ENCODE results near the gene GUCA1A.

Gene GUCA1A

DNA sequence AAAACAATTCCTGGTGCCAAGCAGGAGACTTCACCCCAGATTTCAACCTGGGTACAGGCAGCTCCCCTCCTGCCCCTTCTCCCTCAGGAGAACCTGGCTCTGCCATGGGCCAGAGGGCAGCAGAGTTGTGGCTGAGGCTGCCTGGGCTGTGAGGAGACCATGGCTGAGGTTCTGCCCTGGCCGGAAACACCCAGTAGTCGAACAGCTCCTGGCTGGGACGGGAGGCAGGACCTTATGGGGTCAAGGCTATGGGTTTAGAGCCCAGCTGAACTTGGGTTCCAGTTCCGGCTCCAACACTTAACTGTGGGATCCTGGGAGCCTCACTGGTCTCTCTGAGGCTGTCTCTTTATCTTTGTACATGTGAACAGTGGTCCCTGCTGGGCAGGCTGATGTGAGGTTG, 39.2 kb upstream of the GUCA1A start:
- no peaks in the 10 kb centered on the region for H3K9me3 ChIP-seq (ENCODE audit: low read depth, low read length)
- H3K9ac ChIP-seq (ENCODE audit: insufficient read length) = no peak overlapping the region
- no peak for DNase-seq (ENCODE audit: low read depth, low spot score)
- H3K36me3 ChIP-seq (ENCODE audit: insufficient read depth, low read length) = no peaks in the 10 kb centered on the region
- no peak overlapping the region for H3K4me3 ChIP-seq
- no peak for TF ChIP-seq EZH2 (IDR thresholded peaks at IDR 0.05)
- no peak for TF ChIP-seq FOXP2 (optimal IDR thresholded peaks at IDR 0.05; ENCODE audit: control extremely low read depth, extremely low read length, insufficient read depth)
- no peak for TF ChIP-seq POLR2AphosphoS5 (IDR thresholded peaks at IDR 0.05; ENCODE audit: borderline replicate concordance, low read depth, low read length)
- no peak overlapping the region for H3K27ac ChIP-seq

DNA sequence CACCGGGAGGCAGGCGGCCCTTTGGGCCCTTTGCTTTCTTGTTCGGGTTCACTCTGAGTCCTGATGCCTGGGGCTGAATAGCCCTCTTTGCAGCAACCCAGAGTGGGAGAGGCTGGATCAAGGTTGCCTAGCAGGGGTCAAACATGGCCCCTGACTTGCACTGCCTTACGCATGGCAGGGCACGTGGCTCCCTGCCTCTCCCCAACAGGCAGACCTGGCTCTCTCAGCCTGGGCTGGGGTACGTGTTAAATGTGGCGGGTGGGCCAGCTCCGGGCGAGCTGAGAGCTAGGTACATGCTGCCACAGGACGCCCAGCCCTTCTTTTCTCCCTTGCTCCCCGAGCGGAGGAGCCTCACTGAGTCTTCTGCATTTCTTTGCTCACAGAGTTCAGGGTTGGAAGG, 38.0 kb upstream of the GUCA1A start:
- no peaks in the 10 kb centered on the region for H3K36me3 ChIP-seq (ENCODE audit: insufficient read depth, low read length)
- no peak for TF ChIP-seq EZH2 (IDR thresholded peaks at IDR 0.05)
- H3K27ac ChIP-seq = no peak overlapping the region
- no peak overlapping the region for H3K9ac ChIP-seq (ENCODE audit: insufficient read length)
- no peak for DNase-seq (ENCODE audit: low read depth, low spot score)
- H3K9me3 ChIP-seq (ENCODE audit: low read depth, low read length) = no peaks in the 10 kb centered on the region
- H3K4me3 ChIP-seq = no peak overlapping the region

DNA sequence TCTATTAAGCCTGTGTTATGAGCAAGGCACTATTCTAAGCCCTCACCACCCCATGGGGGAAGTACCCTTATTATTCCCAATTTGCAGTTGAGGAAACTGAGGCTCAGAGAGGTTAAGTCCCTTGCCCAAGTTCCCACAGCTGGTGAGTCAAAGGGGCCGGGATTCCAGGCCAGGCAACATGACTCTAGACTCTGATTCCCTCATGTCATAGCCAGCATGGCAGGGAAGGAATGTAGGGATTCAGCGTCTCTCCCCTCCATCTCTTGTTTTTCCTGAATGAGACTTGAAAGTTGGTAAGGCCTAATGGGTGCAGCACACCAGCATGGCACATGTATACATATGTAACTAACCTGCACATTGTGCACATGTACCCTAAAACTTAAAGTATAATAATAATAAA, 37.4 kb upstream of the GUCA1A start:
- H3K36me3 ChIP-seq (ENCODE audit: insufficient read depth, low read length) = no peaks in the 10 kb centered on the region
- no peak overlapping the region for H3K9ac ChIP-seq (ENCODE audit: insufficient read length)
- DNase-seq (ENCODE audit: low read depth, low spot score) = no peak
- H3K4me3 ChIP-seq = no peak overlapping the region
- TF ChIP-seq POLR2AphosphoS5 (IDR thresholded peaks at IDR 0.05; ENCODE audit: borderline replicate concordance, low read depth, low read length) (no peak), EZH2 (IDR thresholded peaks at IDR 0.05) (no peak), FOXP2 (optimal IDR thresholded peaks at IDR 0.05; ENCODE audit: control extremely low read depth, extremely low read length, insufficient read depth) (no peak)
- H3K9me3 ChIP-seq (ENCODE audit: low read depth, low read length) = no peaks in the 10 kb centered on the region
- no peak overlapping the region for H3K27ac ChIP-seq

DNA sequence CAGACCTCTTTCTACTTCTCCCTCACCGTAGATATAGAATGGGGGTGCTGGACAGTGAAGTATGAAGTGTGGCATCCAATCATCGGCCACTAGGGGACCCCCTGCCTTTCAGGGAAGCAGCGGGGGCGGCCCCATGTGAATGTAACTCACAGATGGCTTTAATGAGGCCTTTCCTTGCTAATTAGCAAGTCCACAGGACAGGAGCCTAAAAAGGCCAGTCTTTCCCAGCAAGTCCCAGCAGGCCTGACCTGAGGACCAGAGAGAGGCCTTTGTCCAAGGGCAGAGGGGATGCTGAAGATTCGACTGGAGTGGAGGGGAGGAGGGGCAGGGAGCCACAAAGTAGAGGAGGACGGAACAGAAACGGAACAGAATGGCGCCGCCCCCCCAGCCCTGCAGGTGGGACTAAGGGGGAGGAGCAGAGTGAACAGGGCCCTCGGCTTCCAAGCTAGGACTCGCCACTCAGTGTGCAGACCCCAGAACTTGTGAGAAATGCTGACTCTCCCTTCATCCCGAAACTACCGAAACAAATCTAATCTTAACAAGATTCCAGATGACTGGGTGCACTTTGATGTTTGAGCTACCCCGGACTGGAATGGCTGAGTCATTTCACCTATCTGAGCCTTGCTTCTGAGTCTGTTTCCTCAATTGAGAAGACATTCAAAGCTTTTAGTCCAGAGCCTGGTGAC, 36.5 kb upstream of the GUCA1A start:
- peak overlapping the region; percentile 70 for H3K27ac ChIP-seq
- H3K9ac ChIP-seq (ENCODE audit: insufficient read length) = no peak overlapping the region
- no peaks in the 10 kb centered on the region for H3K36me3 ChIP-seq (ENCODE audit: insufficient read depth, low read length)
- no peak for TF ChIP-seq FOXP2 (optimal IDR thresholded peaks at IDR 0.05; ENCODE audit: control extremely low read depth, extremely low read length, insufficient read depth)
- DNase-seq (ENCODE audit: low read depth, low spot score) = no peak
- no peak overlapping the region for H3K4me3 ChIP-seq
- no peaks in the 10 kb centered on the region for H3K9me3 ChIP-seq (ENCODE audit: low read depth, low read length)

DNA sequence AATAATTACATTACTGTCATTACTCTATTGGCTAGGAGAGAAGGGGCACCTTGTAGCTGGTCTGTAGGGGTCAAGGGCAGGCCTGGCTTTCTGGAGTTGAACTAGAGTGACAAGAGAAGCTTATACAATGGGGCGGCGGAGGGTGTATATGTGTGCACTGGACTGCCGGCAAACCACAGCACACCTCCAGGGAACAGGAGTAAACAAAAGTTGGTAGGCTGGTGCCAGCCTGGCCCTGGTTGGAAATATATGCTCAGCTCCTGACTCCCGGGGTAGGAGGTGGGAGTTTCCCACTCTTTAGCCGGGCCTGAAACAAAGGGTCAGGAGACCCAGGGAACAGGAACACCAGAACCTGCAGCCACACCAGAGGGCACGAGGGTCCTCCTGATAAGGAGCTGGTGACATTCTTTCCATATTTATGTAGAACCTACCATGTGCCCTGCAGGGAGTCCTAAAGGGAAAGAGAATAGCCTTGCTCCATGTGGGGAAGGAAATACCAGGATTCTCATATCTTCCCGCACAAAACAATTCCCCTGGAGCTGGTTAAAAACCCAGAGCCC, 35.9 kb upstream of the GUCA1A start:
- no peak for TF ChIP-seq POLR2AphosphoS5 (IDR thresholded peaks at IDR 0.05; ENCODE audit: borderline replicate concordance, low read depth, low read length)
- no peak for TF ChIP-seq EZH2 (IDR thresholded peaks at IDR 0.05)
- TF ChIP-seq FOXP2 (optimal IDR thresholded peaks at IDR 0.05; ENCODE audit: control extremely low read depth, extremely low read length, insufficient read depth) = no peak
- Histone ChIP-seq H3K36me3 (ENCODE audit: insufficient read depth, low read length) (no peaks in the 10 kb centered on the region), H3K9me3 (ENCODE audit: low read depth, low read length) (no peaks in the 10 kb centered on the region), H3K27ac (peak overlapping the region; percentile 70), H3K4me3 (no peak overlapping the region), H3K9ac (ENCODE audit: insufficient read length) (no peak overlapping the region)
- no peak for DNase-seq (ENCODE audit: low read depth, low spot score)

DNA sequence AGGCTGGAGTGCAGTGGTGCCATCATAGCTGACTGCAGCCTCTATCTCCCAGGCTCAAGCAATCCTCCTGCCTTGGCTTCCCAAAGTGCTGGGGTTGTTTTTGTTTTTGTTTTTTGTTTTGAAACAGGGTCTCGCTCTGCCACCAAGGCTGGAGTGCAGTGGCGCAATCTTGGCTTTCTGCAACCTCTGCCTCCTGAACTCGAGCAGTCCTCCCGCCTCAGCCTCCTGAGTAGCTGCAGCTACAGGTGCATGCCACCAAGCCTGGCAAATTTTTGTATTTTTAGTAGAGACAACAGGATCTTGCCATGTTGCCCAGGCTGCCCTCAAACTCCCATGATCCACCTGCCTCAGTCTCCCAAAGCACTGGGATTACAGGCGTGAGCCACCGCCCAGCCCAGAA, 35.0 kb upstream of the GUCA1A start:
- Histone ChIP-seq H3K36me3 (ENCODE audit: insufficient read depth, low read length) (no peaks in the 10 kb centered on the region), H3K27ac (peak overlapping the region; percentile 43; the same call in 1 of the 2 replicates), H3K9ac (ENCODE audit: insufficient read length) (no peak overlapping the region), H3K9me3 (ENCODE audit: low read depth, low read length) (no peaks in the 10 kb centered on the region), H3K4me3 (no peak overlapping the region)
- TF ChIP-seq EZH2 (IDR thresholded peaks at IDR 0.05) = no peak
- no peak for TF ChIP-seq POLR2AphosphoS5 (IDR thresholded peaks at IDR 0.05; ENCODE audit: borderline replicate concordance, low read depth, low read length)
- TF ChIP-seq FOXP2 (optimal IDR thresholded peaks at IDR 0.05; ENCODE audit: control extremely low read depth, extremely low read length, insufficient read depth) = no peak
- no peak for DNase-seq (ENCODE audit: low read depth, low spot score)

DNA sequence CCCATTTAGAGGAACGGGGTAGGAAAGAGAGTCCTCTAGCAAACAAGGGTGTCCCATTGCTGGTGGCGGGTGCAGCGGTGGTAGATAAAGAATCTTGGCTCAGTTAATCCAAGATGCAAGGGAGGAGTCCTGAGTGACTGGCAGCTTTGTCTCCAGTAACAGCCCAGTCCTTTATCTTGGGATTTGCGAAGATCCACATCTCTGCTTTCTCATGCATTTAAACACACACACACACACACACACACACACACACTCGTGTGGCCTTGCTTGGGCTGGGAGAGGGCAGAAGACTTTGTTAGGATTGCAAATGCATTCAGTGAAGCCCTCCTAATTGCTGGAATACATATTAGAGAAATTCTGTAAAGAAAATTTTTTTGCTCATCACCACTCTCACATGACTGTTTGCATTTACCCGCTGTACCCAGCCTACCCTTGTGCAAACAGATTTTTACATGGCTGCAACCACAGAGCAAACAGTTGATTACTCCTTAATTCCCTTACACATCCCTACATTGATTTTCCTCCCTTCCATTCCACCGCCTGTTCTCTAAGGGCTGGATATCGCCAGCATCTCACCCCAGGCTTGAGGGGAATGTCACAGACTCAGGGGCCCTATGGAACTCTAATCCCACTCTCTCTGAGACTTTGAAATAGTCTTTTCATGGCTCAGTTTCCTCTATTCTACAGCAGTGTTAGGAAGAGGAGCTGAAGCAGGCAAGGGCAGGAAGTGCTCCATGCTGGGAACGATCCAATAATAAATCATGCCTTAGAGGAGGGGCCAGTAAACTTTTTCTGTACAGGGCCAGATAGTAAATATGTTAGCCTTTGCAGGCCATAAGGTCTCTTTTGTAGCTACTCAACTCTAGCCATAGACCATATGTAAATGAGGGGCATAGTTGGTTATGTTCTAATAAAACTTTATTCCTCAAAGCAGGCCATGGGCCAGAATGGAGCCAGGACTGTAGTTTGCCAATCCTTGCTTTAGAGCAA, 34.2 kb upstream of the GUCA1A start:
- no peak for TF ChIP-seq POLR2AphosphoS5 (IDR thresholded peaks at IDR 0.05; ENCODE audit: borderline replicate concordance, low read depth, low read length)
- no peak for TF ChIP-seq EZH2 (IDR thresholded peaks at IDR 0.05)
- TF ChIP-seq FOXP2 (optimal IDR thresholded peaks at IDR 0.05; ENCODE audit: control extremely low read depth, extremely low read length, insufficient read depth) = no peak
- H3K4me3 ChIP-seq = no peak overlapping the region

DNA sequence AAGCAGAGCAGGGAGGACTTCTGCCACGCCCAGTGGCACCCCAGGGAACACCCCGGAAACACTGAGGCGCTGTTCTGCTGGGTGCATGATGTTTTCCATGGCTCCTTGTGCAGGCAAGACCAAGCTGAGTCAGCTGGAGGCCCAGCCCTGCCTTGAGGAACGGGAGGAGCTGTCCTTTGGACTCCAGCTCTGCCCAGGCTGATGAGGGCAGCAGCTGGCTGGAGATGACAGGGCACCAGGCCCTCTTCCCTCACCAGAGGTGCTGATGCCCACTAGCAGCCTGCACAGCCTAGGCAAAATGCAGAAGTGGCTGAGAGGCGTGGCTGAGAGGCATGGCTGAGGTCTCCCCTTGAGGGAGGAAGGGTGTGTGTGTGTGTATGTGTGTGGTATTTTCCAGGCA, 33.1 kb upstream of the GUCA1A start:
- no peaks in the 10 kb centered on the region for H3K36me3 ChIP-seq (ENCODE audit: insufficient read depth, low read length)
- H3K9me3 ChIP-seq (ENCODE audit: low read depth, low read length) = no peaks in the 10 kb centered on the region
- H3K4me3 ChIP-seq = no peak overlapping the region
- TF ChIP-seq EZH2 (IDR thresholded peaks at IDR 0.05) = no peak
- no peak for TF ChIP-seq FOXP2 (optimal IDR thresholded peaks at IDR 0.05; ENCODE audit: control extremely low read depth, extremely low read length, insufficient read depth)
- no peak for TF ChIP-seq POLR2AphosphoS5 (IDR thresholded peaks at IDR 0.05; ENCODE audit: borderline replicate concordance, low read depth, low read length)
- DNase-seq (ENCODE audit: low read depth, low spot score) = no peak
- no peak overlapping the region for H3K9ac ChIP-seq (ENCODE audit: insufficient read length)
- no peak overlapping the region for H3K27ac ChIP-seq

More for the DNA sequence above, 34.2 kb upstream of the GUCA1A start:
- DNase-seq (ENCODE audit: low read depth, low spot score) = peak; percentile 14
- Histone ChIP-seq H3K36me3 (ENCODE audit: insufficient read depth, low read length) (no peaks in the 10 kb centered on the region), H3K27ac (peak overlapping the region; percentile 43; the same call in 1 of the 2 replicates), H3K9ac (ENCODE audit: insufficient read length) (no peak overlapping the region), H3K9me3 (ENCODE audit: low read depth, low read length) (no peaks in the 10 kb centered on the region)

All from SK-N-MC (cell line).